DND-41 (cell line): ENCODE results near the gene PCBP1.

Source experiments
- ATAC-seq: fragments of 200-7000 bp; cut with Tn5 transposase; 3 replicates; pipeline ENCODE4 v1.9.1; 2021; ENCODE audit warnings: low read depth; ENCODE audit not compliant: insufficient read depth
- DNase-seq: peaks from one replicate; pipeline ENCODE4 v3.0.0-alpha.2; 2020
- H2AFZ ChIP-seq: 2 replicates; pipeline ENCODE4 v1.6.0; 2012; ENCODE audit warnings: low read depth, low read length
- H3K27ac ChIP-seq: 2 replicates; pipeline ENCODE4 v1.5.1; 2012; ENCODE audit warnings: low read length, inconsistent platforms
- H3K27me3 ChIP-seq: fragments of 200-600 bp; sonication (generic); 2 replicates; pipeline ENCODE4 v1.6.0; 2012; ENCODE audit warnings: low read length, mild to moderate bottlenecking, inconsistent platforms; ENCODE audit not compliant: insufficient read depth, poor library complexity
- H3K36me3 ChIP-seq: 2 replicates; pipeline ENCODE4 v1.5.1; 2012; ENCODE audit warnings: low read length, inconsistent platforms; ENCODE audit not compliant: insufficient read depth
- H3K4me1 ChIP-seq: 2 replicates; pipeline ENCODE4 v1.5.1; 2012; ENCODE audit warnings: mild to moderate bottlenecking, low read length; ENCODE audit not compliant: insufficient read depth
- H3K4me2 ChIP-seq: 2 replicates; pipeline ENCODE4 v1.6.0; 2012; ENCODE audit warnings: mild to moderate bottlenecking, moderate library complexity, low read length, inconsistent platforms; ENCODE audit not compliant: insufficient read depth
- H3K4me3 ChIP-seq, 2 experiments: fragments of 200-600 bp in 1 of 2; shearing (Covaris generic) in 1 of 2; 2 replicates each; pipeline ENCODE4 v1.5.1; 2012 to 2016; ENCODE audit warnings: inconsistent platforms in 2 of 2, low read length in 2 of 2, mild to moderate bottlenecking in 2 of 2, low read depth in 1 of 2, moderate library complexity in 1 of 2
- H3K79me2 ChIP-seq: 2 replicates; pipeline ENCODE4 v1.6.0; 2012; ENCODE audit warnings: low read length, inconsistent platforms; ENCODE audit not compliant: insufficient read depth
- H3K9ac ChIP-seq: 2 replicates; pipeline ENCODE4 v1.6.0; 2012; ENCODE audit warnings: low read depth, mild to moderate bottlenecking, inconsistent platforms, low read length, moderate library complexity
- H3K9me3 ChIP-seq: 2 replicates; pipeline ENCODE4 v1.5.1; 2012; ENCODE audit warnings: low read length, moderate library complexity, mild to moderate bottlenecking, inconsistent platforms; ENCODE audit not compliant: insufficient read depth, severe bottlenecking
- H4K20me1 ChIP-seq: 2 replicates; pipeline ENCODE4 v1.6.0; 2012; ENCODE audit warnings: low read length; ENCODE audit not compliant: insufficient read depth
- CTCF ChIP-seq: IDR thresholded peaks from 2 replicates; pipeline ENCODE4 v1.5.1; 2012; ENCODE audit warnings: borderline replicate concordance, low read length, moderate library complexity, mild to moderate bottlenecking; ENCODE audit not compliant: poor library complexity, severe bottlenecking; ENCODE audit errors: extremely low read depth
- EZH2 ChIP-seq: IDR thresholded peaks from 3 replicates; pipeline ENCODE4 v1.6.1; 2012; ENCODE audit warnings: borderline replicate concordance, low read depth, mild to moderate bottlenecking, moderate library complexity, low read length, inconsistent platforms; ENCODE audit not compliant: severe bottlenecking

PCBP1 gene

GRCh38 chr2:70116936-70117552, 29.8 kb downstream of the PCBP1 start:
- TF ChIP-seq EZH2 (no peak), CTCF (no peak)
- Histone ChIP-seq H3K79me2 (no peaks in the 10 kb centered on the region), H3K4me1 (peaks cover 8% of the 10 kb centered on the region), H3K4me2 (no peak overlapping the region), H3K9me3 (no peaks in the 10 kb centered on the region), H3K9ac (no peak overlapping the region), H4K20me1 (no peaks in the 10 kb centered on the region), H3K4me3 (no peak overlapping the region), H3K27me3 (no peaks in the 10 kb centered on the region), H3K27ac (no peak overlapping the region), H3K36me3 (no peaks in the 10 kb centered on the region), H2AFZ (no peak overlapping the region)
- ATAC-seq (no peak), DNase-seq (no peak)

GRCh38 chr2:70118798-70119454, 31.6 kb downstream of the PCBP1 start:
- ATAC-seq (peak; percentile 75), DNase-seq (peak; percentile 57)
- no peak for TF ChIP-seq EZH2
- TF ChIP-seq CTCF: no peak
- peaks cover 19% of the 10 kb centered on the region for H3K4me1 ChIP-seq
- H3K36me3 ChIP-seq: no peaks in the 10 kb centered on the region
- no peak overlapping the region for H3K9ac ChIP-seq
- H3K27ac ChIP-seq: peak overlapping the region; percentile 3; the same call in 1 of the 2 replicates
- no peaks in the 10 kb centered on the region for H3K27me3 ChIP-seq
- no peak overlapping the region for H3K4me3 ChIP-seq
- no peak overlapping the region; the same call in 1 of the 2 replicates for H2AFZ ChIP-seq
- no peaks in the 10 kb centered on the region for H3K9me3 ChIP-seq
- no peak overlapping the region for H3K4me2 ChIP-seq
- no peaks in the 10 kb centered on the region for H3K79me2 ChIP-seq
- H4K20me1 ChIP-seq: no peaks in the 10 kb centered on the region

- H3K9me3 ChIP-seq: no peaks in the 10 kb centered on the region
- DNase-seq (no peak), ATAC-seq (no peak)
- no peak overlapping the region for H3K4me3 ChIP-seq
- no peak overlapping the region for H3K9ac ChIP-seq
- H4K20me1 ChIP-seq: no peaks in the 10 kb centered on the region
- peaks cover 40% of the 10 kb centered on the region for H3K4me1 ChIP-seq
- no peak overlapping the region for H3K4me2 ChIP-seq
- H2AFZ ChIP-seq: no peak overlapping the region
- H3K27ac ChIP-seq: peak overlapping the region; percentile 15
- H3K27me3 ChIP-seq: no peaks in the 10 kb centered on the region
- H3K79me2 ChIP-seq: peaks cover 10% of the 10 kb centered on the region; the same call in 1 of the 2 replicates
- no peak for TF ChIP-seq EZH2
- TF ChIP-seq CTCF: no peak
- no peaks in the 10 kb centered on the region for H3K36me3 ChIP-seq
Measured at GRCh38 chr2:70121627-70122372, 34.5 kb downstream of the PCBP1 start.
